Smooth muscle cell of the pulmonary artery (primary cell): ENCODE data around the gene USP2. TPM values are rescaled to one million over a fixed set of nuclear protein-coding genes. Genes with fewer than 3 reads are reported as not detected.

Source experiments
- total RNA-seq: library from RNA; depleted of rRNA; stranded (reverse); fragments of >200 nt; gene quantifications from 2 replicates; pipeline ENCODE4 v1.2.3, GENCODE V29; 2014

The USP2 gene, protein sequence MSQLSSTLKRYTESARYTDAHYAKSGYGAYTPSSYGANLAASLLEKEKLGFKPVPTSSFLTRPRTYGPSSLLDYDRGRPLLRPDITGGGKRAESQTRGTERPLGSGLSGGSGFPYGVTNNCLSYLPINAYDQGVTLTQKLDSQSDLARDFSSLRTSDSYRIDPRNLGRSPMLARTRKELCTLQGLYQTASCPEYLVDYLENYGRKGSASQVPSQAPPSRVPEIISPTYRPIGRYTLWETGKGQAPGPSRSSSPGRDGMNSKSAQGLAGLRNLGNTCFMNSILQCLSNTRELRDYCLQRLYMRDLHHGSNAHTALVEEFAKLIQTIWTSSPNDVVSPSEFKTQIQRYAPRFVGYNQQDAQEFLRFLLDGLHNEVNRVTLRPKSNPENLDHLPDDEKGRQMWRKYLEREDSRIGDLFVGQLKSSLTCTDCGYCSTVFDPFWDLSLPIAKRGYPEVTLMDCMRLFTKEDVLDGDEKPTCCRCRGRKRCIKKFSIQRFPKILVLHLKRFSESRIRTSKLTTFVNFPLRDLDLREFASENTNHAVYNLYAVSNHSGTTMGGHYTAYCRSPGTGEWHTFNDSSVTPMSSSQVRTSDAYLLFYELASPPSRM
- total RNA-seq = 0.33 TPM in 2 replicates

GRCh38 chr11:119381181-119381988, at the start of gene USP2:
USP2 (minus strand) TSS chr11:119381690; CDS start chr11:119373480, 8,210 bp downstream.

GRCh38 chr11:119422809-119423508, 41.5 kb upstream of the USP2 start, which contains the start of gene THY1:
THY1 (minus strand) TSS chr11:119423172; CDS start chr11:119420905, 2,267 bp downstream.

DNA sequence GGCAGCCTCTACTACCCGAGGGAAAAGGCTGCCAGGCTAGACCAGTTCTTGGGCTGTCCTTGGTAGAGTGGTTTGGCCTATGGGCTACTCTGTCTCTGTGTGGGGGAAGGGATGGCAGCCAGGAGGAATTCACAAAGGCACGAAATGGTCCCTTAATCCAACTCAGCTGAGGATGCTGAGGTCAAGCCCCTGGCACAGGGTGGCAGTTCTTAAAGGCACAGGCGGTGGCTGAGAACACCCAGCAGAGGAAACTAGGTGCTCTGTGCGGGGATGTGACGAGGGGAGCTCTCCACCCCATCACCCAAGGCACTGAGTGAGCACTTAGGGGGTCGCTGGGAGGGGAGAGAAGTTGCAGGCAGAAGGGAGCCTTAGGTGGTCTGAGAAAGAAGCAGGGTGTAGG, 34.9 kb downstream of the USP2 start, which contains the start of gene MFRP:
MFRP (minus strand) TSS at position 101 of the 400 bp plus-strand sequence. CDS start 192 bp downstream, outside the sequence.

DNA sequence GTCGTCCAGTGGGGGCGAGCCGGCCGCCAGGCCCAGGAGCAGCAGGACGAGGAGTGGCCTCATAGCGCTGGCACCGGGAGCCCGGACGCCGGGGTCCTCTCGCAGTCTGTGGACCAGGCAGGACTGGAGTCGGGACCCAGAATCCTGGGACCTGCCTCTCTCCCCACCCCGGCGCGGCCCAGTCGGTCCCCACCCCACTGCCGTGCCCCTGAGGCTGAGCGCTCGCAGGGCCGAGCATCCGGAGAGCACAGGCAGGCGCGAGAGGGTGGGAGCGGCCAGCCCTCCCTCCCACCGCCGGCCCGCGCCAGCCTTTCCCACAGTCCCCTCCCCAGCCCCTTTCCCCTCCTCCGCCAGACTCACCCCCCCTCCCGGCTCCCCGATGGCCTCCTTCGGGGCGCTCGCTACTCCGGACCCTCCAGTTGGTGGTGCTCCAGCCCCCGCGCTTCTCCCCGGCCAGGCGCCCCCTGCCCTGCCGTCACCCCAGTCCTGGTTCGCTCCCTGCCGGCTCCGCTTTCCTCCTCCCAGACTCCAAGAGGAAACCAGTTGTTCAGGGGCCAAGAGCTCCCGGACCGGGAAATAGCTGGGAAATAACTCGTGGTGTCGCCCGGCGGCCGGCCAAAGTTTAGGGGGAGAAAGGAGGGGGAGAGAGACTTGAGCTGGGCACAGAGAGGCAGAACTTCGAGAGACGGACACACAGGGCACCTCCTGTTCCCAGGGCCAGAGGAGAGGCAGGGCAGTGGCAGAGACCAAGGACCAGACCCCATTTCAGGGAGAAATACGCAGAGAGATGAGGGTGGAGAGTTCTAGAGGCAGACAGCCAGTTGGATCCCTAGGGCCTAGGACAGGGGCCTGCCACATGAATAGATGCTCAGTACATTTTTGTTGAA, 40.9 kb downstream of the USP2 start, which contains the start of gene C1QTNF5:
C1QTNF5 (minus strand) TSS at position 549 of the 887 bp plus-strand sequence; CDS start at position 63, 486 bp downstream.

DNA sequence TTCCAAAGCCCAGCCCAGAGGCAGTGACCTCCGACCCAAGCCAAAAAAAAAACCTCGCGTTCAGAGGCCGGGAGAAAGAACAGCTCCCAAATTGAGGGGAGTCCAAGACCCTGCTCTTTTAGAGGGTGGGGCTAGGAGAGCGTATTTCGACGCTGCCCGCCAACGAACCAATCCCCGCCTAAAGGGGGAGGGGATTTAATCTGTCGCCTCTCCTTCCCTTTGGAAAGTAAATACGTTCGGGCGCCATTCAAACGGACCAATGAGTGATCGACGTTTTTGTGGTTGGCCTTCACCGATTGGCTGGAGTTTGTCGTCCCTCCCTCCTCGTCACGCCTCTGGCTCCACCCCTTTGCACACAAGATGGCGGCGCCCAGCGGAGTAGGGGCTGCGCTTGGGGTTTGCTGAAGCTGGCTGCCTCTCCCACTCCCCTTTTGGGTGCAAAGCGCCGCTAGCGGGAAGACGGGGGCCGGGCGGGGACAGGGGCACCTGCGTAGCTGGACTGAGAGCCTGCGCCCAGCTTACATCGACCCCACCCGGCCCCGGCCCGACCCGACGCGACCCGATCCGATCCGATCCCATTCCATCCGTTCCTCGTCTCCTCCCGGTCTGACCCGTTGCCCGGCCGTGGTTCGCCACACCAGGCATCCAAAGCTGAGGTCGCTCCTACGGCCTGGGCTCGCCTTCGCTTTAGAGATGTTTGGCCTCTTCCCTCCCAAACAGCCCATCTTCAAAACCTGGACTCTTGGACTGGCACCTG, 47.1 kb downstream of the USP2 start, which contains the start of gene RNF26:
RNF26 (plus strand) TSS at position 354 of the 757 bp plus-strand sequence. CDS start 596 bp downstream, outside the sequence.

GRCh38 chr11:119316729-119317591, 64.5 kb downstream of the USP2 start, which contains the start of gene MCAM:
MCAM (minus strand) TSS chr11:119317130; CDS start chr11:119317101, 29 bp downstream.

Other genes with a start within 250 kb of the USP2 start
- 0.40 and 1.0 TPM in 2 replicates for gene ABCG4, start 232.6 kb downstream of the USP2 start, total RNA-seq
- 23.8 and 29.7 TPM in 2 replicates for gene NLRX1, start 213.0 kb downstream of the USP2 start, total RNA-seq
- gene NHERF4, start 196.2 kb downstream of the USP2 start, total RNA-seq = not detected in 2 replicates
- gene CBL, start 175.4 kb downstream of the USP2 start, total RNA-seq = 11.9 and 16.2 TPM in 2 replicates
- gene MCAM, start 64.6 kb downstream of the USP2 start, total RNA-seq = 46.1 and 72.5 TPM in 2 replicates
- 15.2 and 15.6 TPM in 2 replicates for gene RNF26, start 47.2 kb downstream of the USP2 start, total RNA-seq
- gene C1QTNF5, start 40.8 kb downstream of the USP2 start, total RNA-seq = 15.8 and 24.9 TPM in 2 replicates
- gene MFRP, start 35.0 kb downstream of the USP2 start, total RNA-seq = not detected in 2 replicates
- gene THY1, start 41.5 kb upstream of the USP2 start, total RNA-seq = 89.7 and 92.0 TPM in 2 replicates